GM19452 (cell line): ENCODE results near the gene POP7.
"Not testable (repeated sequence)": the region's sequence is repeated elsewhere in the genome, so short reads cannot be mapped to it uniquely, and the experiment has no call there.

Source experiments
- ATAC-seq: cut with Tn5 transposase; IDR thresholded peaks from one replicate; pipeline ENCODE4 v1.9.1; 2021; ENCODE audit not compliant: unreplicated experiment

The POP7 gene

GRCh38 chr7:100723732-100724275 is 17.9 kb downstream of the POP7 start:
- no peak for ATAC-seq

- ATAC-seq: not testable (repeated sequence)
Measured at GRCh38 chr7:100724364-100724763, 18.4 kb downstream of the POP7 start.

- no peak for ATAC-seq
Measured at GRCh38 chr7:100726996-100727761, 21.3 kb downstream of the POP7 start.

- no peak for ATAC-seq
Measured at GRCh38 chr7:100728196-100728595, 22.3 kb downstream of the POP7 start.

GRCh38 chr7:100730136-100730800 is 24.3 kb downstream of the POP7 start:
- ATAC-seq: no peak

GRCh38 chr7:100731937-100732636 is 26.2 kb downstream of the POP7 start:
- no peak for ATAC-seq

- ATAC-seq: no peak
Measured at GRCh38 chr7:100735730-100736129, 29.8 kb downstream of the POP7 start.

GRCh38 chr7:100736671-100737070 is 30.8 kb downstream of the POP7 start:
- no peak for ATAC-seq

- no peak for ATAC-seq
Measured at GRCh38 chr7:100739934-100740333, 34.0 kb downstream of the POP7 start.

- no peak for ATAC-seq
Measured at GRCh38 chr7:100744605-100745004, 38.7 kb downstream of the POP7 start.

GRCh38 chr7:100745184-100745583 is 39.3 kb downstream of the POP7 start:
- no peak for ATAC-seq

- no peak for ATAC-seq
Measured at GRCh38 chr7:100752994-100753393, 47.1 kb downstream of the POP7 start.

GRCh38 chr7:100753750-100754149 is 47.8 kb downstream of the POP7 start:
- ATAC-seq: no peak
